ENCODE measurements around the gene ZNF438. TPM values are rescaled to one million over a fixed set of nuclear protein-coding genes. Genes with fewer than 3 reads are reported as not detected.

Gene ZNF438
- total and polyA plus RNA-seq, 2 of the 4 experiments (the other 2 are of a cell fraction), result 1.8 to 2.9 TPM

DNA sequence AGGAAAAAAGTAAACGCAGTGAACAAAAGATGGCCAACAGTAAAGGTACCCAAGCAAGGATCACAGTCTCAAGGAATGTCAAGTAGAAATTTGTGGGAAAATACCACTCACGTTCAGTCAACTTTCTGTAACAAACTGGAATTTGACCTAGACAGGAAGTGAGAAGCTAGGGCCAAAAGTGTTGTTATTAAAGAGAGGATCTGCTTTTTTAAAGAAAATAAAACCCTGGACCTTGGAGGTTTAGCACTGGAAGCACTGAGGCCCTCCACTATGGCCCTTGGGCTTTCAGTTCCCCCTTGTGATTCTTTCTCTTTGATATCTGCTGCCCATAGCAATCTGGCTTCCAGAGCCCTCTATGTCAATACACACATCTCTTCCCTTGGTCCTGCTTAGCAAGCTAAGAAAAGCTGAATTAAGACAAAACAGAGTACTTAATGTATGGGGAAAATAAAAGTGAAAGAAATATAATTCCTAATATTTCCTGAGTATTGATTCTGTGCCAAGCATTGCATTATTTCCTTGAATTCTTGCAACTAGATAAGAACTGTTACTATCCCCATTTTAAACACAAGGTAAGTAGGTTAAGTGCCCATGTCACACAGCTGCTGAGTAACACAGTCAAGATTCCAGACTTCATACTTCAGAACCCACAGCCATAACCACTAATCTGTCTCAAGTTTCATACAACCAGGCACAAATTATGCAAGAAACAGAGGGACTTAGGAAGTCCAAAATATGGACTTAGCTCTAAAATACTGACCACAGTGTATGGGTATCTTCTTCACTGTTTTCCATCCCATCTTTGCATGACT is 2.6 kb upstream of the ZNF438 start:
- Histone ChIP-seq H3K14ac (replicated peaks; ENCODE audit: low read depth, low read length) (peak overlapping the region; percentile 73), H2BK20ac (ENCODE audit: low read depth, low read length) (peak overlapping the region; percentile 91), H3K4ac (ENCODE audit: low read depth, low read length) (peak overlapping the region; percentile 89), H2BK15ac (ENCODE audit: low read depth, low read length) (peak overlapping the region; percentile 69; the same call in 2 of the 3 replicates), H3K9me1 (ENCODE audit: insufficient read depth, low read length) (no peaks in the 10 kb centered on the region; the same call in 1 of the 2 replicates), H4K5ac (ENCODE audit: low read depth, low read length) (peak overlapping the region; percentile 97), H3K36me3 (ENCODE audit: control insufficient read depth, insufficient read depth, low read length) (no peaks in the 10 kb centered on the region), H3K4me1 (ENCODE audit: control insufficient read depth, insufficient read depth, low read length) (peaks cover 14% of the 10 kb centered on the region), H3K4me2 (ENCODE audit: low read depth, low read length) (peak overlapping the region; percentile 74; the same call in 1 of the 2 replicates), H3K9ac (ENCODE audit: low read depth, low read length) (peak overlapping the region; percentile 53), H4K20me1 (ENCODE audit: insufficient read depth, low read length) (peaks cover 3% of the 10 kb centered on the region; the same call in 1 of the 2 replicates), H2AFZ (replicated peaks; ENCODE audit: low read length, poor library complexity) (no peak overlapping the region), H3K9me3 (ENCODE audit: control insufficient read depth, insufficient read depth, low read length) (no peaks in the 10 kb centered on the region), H2AK5ac (ENCODE audit: low read depth, low read length) (peak overlapping the region; percentile 10), H3K18ac (ENCODE audit: low read depth, low read length) (peak overlapping the region; percentile 92), H2BK5ac (ENCODE audit: low read depth, low read length, poor library complexity, severe bottlenecking) (peak overlapping the region; percentile 94), H3K27me3 (ENCODE audit: control insufficient read depth, insufficient read depth, low read length) (no peaks in the 10 kb centered on the region), H2AK9ac (replicated peaks; ENCODE audit: low read depth, low read length, poor library complexity) (no peak overlapping the region), H3K56ac (ENCODE audit: extremely low read depth, insufficient read depth, low read length) (peak overlapping the region; percentile 77), H3K27ac (ENCODE audit: insufficient read depth, low read length) (peak overlapping the region; percentile 97), H4K91ac (ENCODE audit: insufficient read depth, low read depth, low read length) (peak overlapping the region; percentile 78), H3K79me1 (ENCODE audit: low read depth in 1 of 2, low read length in 2 of 2) (peaks cover 16 to 21% of the 10 kb centered on the region in 2 experiments; a peak in 3 of 4 replicates), H2BK120ac (ENCODE audit: low read depth, low read length) (peak overlapping the region; percentile 97), H3K4me3 (ENCODE audit: insufficient read depth, low read depth, low read length) (no peak overlapping the region), H4K8ac (ENCODE audit: low read depth in 2 of 2, low read length in 2 of 2) (peak overlapping the region; percentile 71 to 92), H3K23ac (ENCODE audit: low read depth, low read length) (peak overlapping the region; percentile 70)
- BruUV-seq (replicated peaks), result no TSS peak
- dilution Hi-C loops (cut with HindIII; ENCODE audit: low sequenced_read_pairs, unreplicated experiment), result no loop called here
- intact Hi-C loops (cut with micrococcal nuclease), result loop anchor here (1.0 to 5.0 kb wide), 4 partner anchors 98 to 297 kb away; no protein-coding TSS in a partner anchor
- no CpG with 5 or more reads among the region's 2 CpGs for WGBS, 2 experiments (ENCODE audit: extremely low coverage in 2 of 2, insufficient read length in 1 of 2)
- in situ Hi-C loops (cut with MboI; ENCODE audit: low sequenced_read_pairs), result loop anchor here (5.0 kb wide), 2 partner anchors 103 to 252 kb away; no protein-coding TSS in a partner anchor
- ChIA-PET POLR2A (ENCODE audit: unreplicated experiment) (interaction anchor here (0.9 to 2.1 kb wide), 2 partner anchors 38 to 100 kb away, joined by 6 to 12 read pairs; no protein-coding TSS in a partner anchor), CTCF (no interaction called here)
- DNase-seq (peak; percentile 97), ATAC-seq (ENCODE audit: low read depth) (peak; percentile 8)
- TF ChIP-seq RCOR1 (IDR thresholded peaks at IDR 0.05; ENCODE audit: insufficient replicate concordance, low read length) (peak; percentile 69), FOS (IDR thresholded peaks at IDR 0.05; ENCODE audit: low read depth, low read length) (peak; percentile 61), SMC3 (IDR thresholded peaks at IDR 0.05; ENCODE audit: low read depth, low read length) (peak; percentile 5; the same call in 1 of the 2 replicates), CHD1 (IDR thresholded peaks at IDR 0.05; ENCODE audit: low read depth, low read length) (no peak; the same call in 1 of the 2 replicates), MXI1 (IDR thresholded peaks at IDR 0.05; ENCODE audit: borderline replicate concordance, low read depth, low read length) (no peak), MAZ (IDR thresholded peaks at IDR 0.05; ENCODE audit: borderline replicate concordance, low read depth, low read length) (no peak), BHLHE40 (IDR thresholded peaks at IDR 0.05; ENCODE audit: low read depth, low read length) (peak; percentile 51), RFX5 (IDR thresholded peaks at IDR 0.05; ENCODE audit: low read depth, low read length) (no peak), NFE2L2 (IDR thresholded peaks at IDR 0.05; ENCODE audit: low read depth, low read length) (no peak)
- TF ChIP-seq, protein P1, sequence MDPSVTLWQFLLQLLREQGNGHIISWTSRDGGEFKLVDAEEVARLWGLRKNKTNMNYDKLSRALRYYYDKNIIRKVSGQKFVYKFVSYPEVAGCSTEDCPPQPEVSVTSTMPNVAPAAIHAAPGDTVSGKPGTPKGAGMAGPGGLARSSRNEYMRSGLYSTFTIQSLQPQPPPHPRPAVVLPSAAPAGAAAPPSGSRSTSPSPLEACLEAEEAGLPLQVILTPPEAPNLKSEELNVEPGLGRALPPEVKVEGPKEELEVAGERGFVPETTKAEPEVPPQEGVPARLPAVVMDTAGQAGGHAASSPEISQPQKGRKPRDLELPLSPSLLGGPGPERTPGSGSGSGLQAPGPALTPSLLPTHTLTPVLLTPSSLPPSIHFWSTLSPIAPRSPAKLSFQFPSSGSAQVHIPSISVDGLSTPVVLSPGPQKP (IDR thresholded peaks at IDR 0.05; ENCODE audit: borderline replicate concordance, low read depth, low read length), result no peak
- TF ChIP-seq, protein P2, sequence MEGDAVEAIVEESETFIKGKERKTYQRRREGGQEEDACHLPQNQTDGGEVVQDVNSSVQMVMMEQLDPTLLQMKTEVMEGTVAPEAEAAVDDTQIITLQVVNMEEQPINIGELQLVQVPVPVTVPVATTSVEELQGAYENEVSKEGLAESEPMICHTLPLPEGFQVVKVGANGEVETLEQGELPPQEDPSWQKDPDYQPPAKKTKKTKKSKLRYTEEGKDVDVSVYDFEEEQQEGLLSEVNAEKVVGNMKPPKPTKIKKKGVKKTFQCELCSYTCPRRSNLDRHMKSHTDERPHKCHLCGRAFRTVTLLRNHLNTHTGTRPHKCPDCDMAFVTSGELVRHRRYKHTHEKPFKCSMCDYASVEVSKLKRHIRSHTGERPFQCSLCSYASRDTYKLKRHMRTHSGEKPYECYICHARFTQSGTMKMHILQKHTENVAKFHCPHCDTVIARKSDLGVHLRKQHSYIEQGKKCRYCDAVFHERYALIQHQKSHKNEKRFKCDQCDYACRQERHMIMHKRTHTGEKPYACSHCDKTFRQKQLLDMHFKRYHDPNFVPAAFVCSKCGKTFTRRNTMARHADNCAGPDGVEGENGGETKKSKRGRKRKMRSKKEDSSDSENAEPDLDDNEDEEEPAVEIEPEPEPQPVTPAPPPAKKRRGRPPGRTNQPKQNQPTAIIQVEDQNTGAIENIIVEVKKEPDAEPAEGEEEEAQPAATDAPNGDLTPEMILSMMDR (conservative IDR thresholded peaks at IDR 0.05; ENCODE audit: low read depth, low read length), result no peak
- TF ChIP-seq, protein P3, sequence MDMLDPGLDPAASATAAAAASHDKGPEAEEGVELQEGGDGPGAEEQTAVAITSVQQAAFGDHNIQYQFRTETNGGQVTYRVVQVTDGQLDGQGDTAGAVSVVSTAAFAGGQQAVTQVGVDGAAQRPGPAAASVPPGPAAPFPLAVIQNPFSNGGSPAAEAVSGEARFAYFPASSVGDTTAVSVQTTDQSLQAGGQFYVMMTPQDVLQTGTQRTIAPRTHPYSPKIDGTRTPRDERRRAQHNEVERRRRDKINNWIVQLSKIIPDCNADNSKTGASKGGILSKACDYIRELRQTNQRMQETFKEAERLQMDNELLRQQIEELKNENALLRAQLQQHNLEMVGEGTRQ (IDR thresholded peaks at IDR 0.05; ENCODE audit: low read depth, low read length), result no peak
